CD8-positive, alpha-beta memory T cell (primary cell): ENCODE results near the gene NBPF3. TPM values are rescaled to one million over a fixed set of nuclear protein-coding genes. Genes with fewer than 3 reads are reported as not detected.

Source experiments
- CTCF ChIA-PET: fragments of 350-600 bp; sonication (Branson Sonifier 250); formaldehyde crosslinking; loops from one replicate; lab custom pipeline; 2021; ENCODE audit warnings: antibody characterized with exemption; lab: Charles Lee
- POLR2A ChIA-PET: fragments of 350-600 bp; sonication (Branson Sonifier 250); formaldehyde crosslinking; loops from one replicate; lab custom pipeline; 2021; ENCODE audit warnings: antibody characterized with exemption; lab: Charles Lee
- DNase-seq, 5 donors: peaks; one replicate each; pipeline versions ENCODE4 v3.0.0 to v3.0.0-alpha.2; 2020 to 2022; ENCODE audit warnings: mixed read lengths in 1 of 5
- H3K27ac ChIP-seq: one replicate; pipeline ENCODE4 v1.7.0; 2013; ENCODE audit warnings: low read depth, mild to moderate bottlenecking, low read length, moderate library complexity
- H3K27me3 ChIP-seq: 2 replicates; pipeline ENCODE4 v1.7.0; 2013; ENCODE audit warnings: low read length, mild to moderate bottlenecking; ENCODE audit not compliant: insufficient read depth, poor library complexity, severe bottlenecking
- H3K36me3 ChIP-seq: 2 replicates; pipeline ENCODE4 v1.7.0; 2013; ENCODE audit warnings: mild to moderate bottlenecking, low read length, moderate library complexity; ENCODE audit not compliant: insufficient read depth
- H3K4me1 ChIP-seq: 2 replicates; pipeline ENCODE4 v1.7.0; 2013; ENCODE audit warnings: mild to moderate bottlenecking, low read length, moderate library complexity; ENCODE audit not compliant: insufficient read depth
- H3K4me3 ChIP-seq: 2 replicates; pipeline ENCODE4 v1.7.0; 2013; ENCODE audit warnings: mild to moderate bottlenecking, low read length
- H3K9me3 ChIP-seq: 2 replicates; pipeline ENCODE4 v1.7.0; 2013; ENCODE audit warnings: mild to moderate bottlenecking, low read length
- H3K27ac Mint-ChIP-seq, 8 donors: one replicate each; pipeline ENCODE4 v1.8.0; 2020 to 2021; ENCODE audit warnings: mixed read lengths in 8 of 8, mild to moderate bottlenecking in 6 of 8, inconsistent platforms in 3 of 8, moderate library complexity in 3 of 8
- H3K27me3 Mint-ChIP-seq, 2 donors: one replicate each; pipeline ENCODE4 v1.8.0; 2020 to 2021; ENCODE audit warnings: mixed read lengths in 2 of 2, mild to moderate bottlenecking in 1 of 2, moderate library complexity in 1 of 2
- H3K36me3 Mint-ChIP-seq, 3 donors: one replicate each; pipeline ENCODE4 v1.8.0; 2020 to 2021; ENCODE audit warnings: mixed read lengths in 3 of 3, inconsistent platforms in 1 of 3, mild to moderate bottlenecking in 1 of 3
- H3K4me1 Mint-ChIP-seq, 3 donors: one replicate each; pipeline ENCODE4 v1.8.0; 2020 to 2021; ENCODE audit warnings: mixed read lengths in 3 of 3, inconsistent platforms in 1 of 3, mild to moderate bottlenecking in 1 of 3
- H3K4me3 Mint-ChIP-seq, 7 donors: one replicate each; pipeline ENCODE4 v1.8.0; 2020 to 2021; ENCODE audit warnings: mixed read lengths in 7 of 7, mild to moderate bottlenecking in 6 of 7, moderate library complexity in 4 of 7, inconsistent platforms in 2 of 7
- H3K9me3 Mint-ChIP-seq, 5 donors: one replicate each; pipeline ENCODE4 v1.8.0; 2020 to 2022; ENCODE audit warnings: mixed read lengths in 5 of 5, mild to moderate bottlenecking in 3 of 5, moderate library complexity in 2 of 5, inconsistent platforms in 1 of 5
- polyA plus RNA-seq: library from polyadenylated mRNA; unstranded; fragments of 300-500 nt; fragmentation: Illumina TruSeq; gene quantifications from one replicate; pipeline ENCODE4 v1.2.3, GENCODE V29; 2021
- total RNA-seq, 2 experiments: library from RNA; stranded (reverse); gene quantifications; one replicate each; pipeline ENCODE4 v1.2.3, GENCODE V29; 2021

The NBPF3 gene
- total and polyA plus RNA-seq, 3 experiments from 2014 or later, result 3.9 to 8.3 (median 5.5) TPM

- DNase-seq, result no peak
- Mint-ChIP-seq H3K4me1 (no peaks in the 10 kb centered on the region), H3K36me3 (no peaks in the 10 kb centered on the region), H3K27ac (no peak overlapping the region), H3K27me3 (peaks cover 1 to 5% of the 10 kb centered on the region in 2 donors), H3K9me3 (peaks cover 0 to 1% (median 0%) of the 10 kb centered on the region in 5 donors), H3K4me3 (no peak overlapping the region)
- H3K36me3 ChIP-seq, result no peaks in the 10 kb centered on the region
- H3K9me3 ChIP-seq, result no peaks in the 10 kb centered on the region
- H3K27ac ChIP-seq, result no peak overlapping the region
- no peak overlapping the region for H3K4me3 ChIP-seq
- ChIA-PET CTCF (no interaction called here), POLR2A (no interaction called here)
- no peaks in the 10 kb centered on the region for H3K27me3 ChIP-seq
- H3K4me1 ChIP-seq, result no peaks in the 10 kb centered on the region
These were observed 57.6 kb downstream of the NBPF3 start for GRCh38 chr1:21497466-21498061.

- no peak overlapping the region for H3K27ac ChIP-seq
- H3K4me3 Mint-ChIP-seq, result no peak overlapping the region
- H3K4me1 ChIP-seq, result no peaks in the 10 kb centered on the region
- no peak for DNase-seq
- H3K36me3 ChIP-seq, result no peaks in the 10 kb centered on the region
- H3K9me3 ChIP-seq, result no peaks in the 10 kb centered on the region
- CTCF ChIA-PET, result no interaction called here
- no peak overlapping the region for H3K4me3 ChIP-seq
- H3K36me3 Mint-ChIP-seq, result no peaks in the 10 kb centered on the region
- no peaks in the 10 kb centered on the region for H3K4me1 Mint-ChIP-seq
- POLR2A ChIA-PET, result no interaction called here
- peaks cover 1 to 14% of the 10 kb centered on the region in 2 donors for H3K27me3 Mint-ChIP-seq
- peaks cover 0 to 1% (median 0%) of the 10 kb centered on the region in 5 donors for H3K9me3 Mint-ChIP-seq
- no peaks in the 10 kb centered on the region for H3K27me3 ChIP-seq
- H3K27ac Mint-ChIP-seq, result no peak overlapping the region
These were observed 59.5 kb downstream of the NBPF3 start for GRCh38 chr1:21499283-21499950.

- Mint-ChIP-seq H3K27me3 (peaks cover 28 to 46% of the 10 kb centered on the region in 2 donors), H3K4me3 (no peak overlapping the region), H3K27ac (no peak overlapping the region), H3K36me3 (peaks cover 0 to 3% (median 0%) of the 10 kb centered on the region in 3 donors), H3K9me3 (no peaks in the 10 kb centered on the region), H3K4me1 (peaks cover 3 to 5% (median 3%) of the 10 kb centered on the region in 3 donors)
- H3K4me1 ChIP-seq, result peaks cover 5% of the 10 kb centered on the region
- H3K9me3 ChIP-seq, result no peaks in the 10 kb centered on the region
- no peak overlapping the region for H3K27ac ChIP-seq
- ChIA-PET CTCF (interaction anchor here (0.6 kb wide), 1 partner anchor 516 kb away, joined by 4 read pairs; no protein-coding TSS in a partner anchor), POLR2A (no interaction called here)
- no peaks in the 10 kb centered on the region for H3K36me3 ChIP-seq
- no peak overlapping the region for H3K4me3 ChIP-seq
- peaks cover 13% of the 10 kb centered on the region for H3K27me3 ChIP-seq
- no peak for DNase-seq
These were observed 63.9 kb downstream of the NBPF3 start for GRCh38 chr1:21503706-21504377.

- no peak overlapping the region for H3K27ac Mint-ChIP-seq
- Histone ChIP-seq H3K9me3 (no peaks in the 10 kb centered on the region), H3K4me1 (peaks cover 6% of the 10 kb centered on the region), H3K27me3 (peaks cover 19% of the 10 kb centered on the region), H3K27ac (no peak overlapping the region), H3K36me3 (no peaks in the 10 kb centered on the region), H3K4me3 (no peak overlapping the region)
- H3K4me3 Mint-ChIP-seq, result no peak overlapping the region
- H3K9me3 Mint-ChIP-seq, result no peaks in the 10 kb centered on the region
- H3K4me1 Mint-ChIP-seq, result peaks cover 6 to 10% (median 7%) of the 10 kb centered on the region in 3 donors
- H3K27me3 Mint-ChIP-seq, result peaks cover 35 to 62% of the 10 kb centered on the region in 2 donors
- POLR2A ChIA-PET, result no interaction called here
- CTCF ChIA-PET, result interaction anchor here (1.0 kb wide), 1 partner anchor 11 kb away, joined by 3 read pairs; no protein-coding TSS in a partner anchor
- DNase-seq, result no peak
- peaks cover 0 to 3% (median 0%) of the 10 kb centered on the region in 3 donors for H3K36me3 Mint-ChIP-seq
These were observed 66.9 kb downstream of the NBPF3 start for GRCh38 chr1:21506804-21507203.

- peaks cover 6 to 10% (median 7%) of the 10 kb centered on the region in 3 donors for H3K4me1 Mint-ChIP-seq
- H3K9me3 Mint-ChIP-seq, result no peaks in the 10 kb centered on the region
- POLR2A ChIA-PET, result no interaction called here
- peaks cover 6% of the 10 kb centered on the region for H3K4me1 ChIP-seq
- H3K9me3 ChIP-seq, result no peaks in the 10 kb centered on the region
- H3K27ac Mint-ChIP-seq, result no peak overlapping the region
- no peaks in the 10 kb centered on the region for H3K36me3 ChIP-seq
- CTCF ChIA-PET, result interaction anchor here (1.0 kb wide), 1 partner anchor 10 kb away, joined by 3 read pairs; no protein-coding TSS in a partner anchor
- no peak overlapping the region for H3K4me3 Mint-ChIP-seq
- H3K27me3 Mint-ChIP-seq, result peaks cover 35 to 62% of the 10 kb centered on the region in 2 donors
- DNase-seq, result no peak
- no peak overlapping the region for H3K27ac ChIP-seq
- H3K27me3 ChIP-seq, result peaks cover 19% of the 10 kb centered on the region
- H3K36me3 Mint-ChIP-seq, result peaks cover 0 to 3% (median 0%) of the 10 kb centered on the region in 3 donors
- H3K4me3 ChIP-seq, result no peak overlapping the region
These were observed 67.8 kb downstream of the NBPF3 start for GRCh38 chr1:21507511-21508270.

GRCh38 chr1:21508580-21509350 lies 68.8 kb downstream of the NBPF3 start:
- H3K4me1 ChIP-seq, result peaks cover 6% of the 10 kb centered on the region
- Mint-ChIP-seq H3K27ac (peak overlapping the region in 2 of 8 donors; percentile 54 to 84), H3K4me3 (peak overlapping the region; percentile 17 to 82 (median 81)), H3K36me3 (peaks cover 0 to 3% (median 0%) of the 10 kb centered on the region in 3 donors), H3K9me3 (no peaks in the 10 kb centered on the region), H3K4me1 (peaks cover 6 to 10% (median 7%) of the 10 kb centered on the region in 3 donors), H3K27me3 (peaks cover 38 to 60% of the 10 kb centered on the region in 2 donors)
- no peak overlapping the region for H3K4me3 ChIP-seq
- H3K9me3 ChIP-seq, result no peaks in the 10 kb centered on the region
- POLR2A ChIA-PET, result no interaction called here
- CTCF ChIA-PET, result interaction anchor here (0.5 kb wide), 1 partner anchor 11 kb away, joined by 3 read pairs; no protein-coding TSS in a partner anchor
- H3K36me3 ChIP-seq, result no peaks in the 10 kb centered on the region
- H3K27me3 ChIP-seq, result peaks cover 19% of the 10 kb centered on the region
- peak; percentile 25 to 58 (median 31) for DNase-seq
- no peak overlapping the region for H3K27ac ChIP-seq
